Activated CD4-positive, alpha-beta memory T cell treated with anti-CD3 and anti-CD28 coated beads for 36 hours (primary cell): ENCODE data around the gene CTSO. TPM values are rescaled to one million over a fixed set of nuclear protein-coding genes. Genes with fewer than 3 reads are reported as not detected.

Experiments
- CTCF ChIA-PET: fragments of 350-600 bp; sonication (Branson Sonifier 250); formaldehyde crosslinking; loops from one replicate; lab custom pipeline; 2021; ENCODE audit warnings: antibody characterized with exemption, inconsistent platforms; lab: Charles Lee
- POLR2A ChIA-PET: fragments of 350-600 bp; sonication (Branson Sonifier 250); formaldehyde crosslinking; loops from one replicate; lab custom pipeline; 2021; ENCODE audit warnings: antibody characterized with exemption; lab: Charles Lee
- DNase-seq: peaks from one replicate; pipeline ENCODE4 v3.0.0-alpha.2; 2020
- H3K27ac Mint-ChIP-seq: one replicate; pipeline ENCODE4 v1.8.0; 2021; ENCODE audit warnings: mixed read lengths
- H3K27me3 Mint-ChIP-seq: one replicate; pipeline ENCODE4 v1.8.0; 2021; ENCODE audit warnings: mixed read lengths
- H3K36me3 Mint-ChIP-seq: one replicate; pipeline ENCODE4 v1.8.0; 2021; ENCODE audit warnings: mixed read lengths
- H3K4me1 Mint-ChIP-seq: one replicate; pipeline ENCODE4 v1.8.0; 2021; ENCODE audit warnings: low read depth, mixed read lengths
- H3K4me3 Mint-ChIP-seq: one replicate; pipeline ENCODE4 v1.8.0; 2021; ENCODE audit warnings: mild to moderate bottlenecking, mixed read lengths
- H3K9me3 Mint-ChIP-seq: one replicate; pipeline ENCODE4 v1.8.0; 2021; ENCODE audit warnings: mixed read lengths
- intact Hi-C: fragments of 100-400 bp; cut with micrococcal nuclease; formaldehyde crosslinking; loops from one replicate; pipeline ENCODE4 v1.15.1; 2023
- total RNA-seq, 2 experiments: library from RNA; stranded (reverse); gene quantifications; one replicate each; pipeline ENCODE4 v1.2.3, GENCODE V29; 2021

CTSO gene
- total RNA-seq, 2 experiments from 2014 or later = 2.5 to 2.6 TPM

GRCh38 chr4:155972098-155972497 lies 18.4 kb upstream of the CTSO start:
- POLR2A ChIA-PET = no interaction called here

GRCh38 chr4:155966731-155967395 lies 13.2 kb upstream of the CTSO start:
- no peak overlapping the region for H3K27ac Mint-ChIP-seq
- H3K36me3 Mint-ChIP-seq = no peaks in the 10 kb centered on the region
- H3K9me3 Mint-ChIP-seq = peaks cover 4% of the 10 kb centered on the region

More at GRCh38 chr4:155972098-155972497, 18.4 kb upstream of the CTSO start:
- intact Hi-C loops = no loop called here
- CTCF ChIA-PET = interaction anchor here (0.6 kb wide), 1 partner anchor 481 kb away, joined by 3 read pairs; no protein-coding TSS in a partner anchor
- H3K27ac Mint-ChIP-seq = no peak overlapping the region
- no peaks in the 10 kb centered on the region for H3K4me1 Mint-ChIP-seq
- H3K9me3 Mint-ChIP-seq = peaks cover 4% of the 10 kb centered on the region
- H3K36me3 Mint-ChIP-seq = no peaks in the 10 kb centered on the region
- H3K4me3 Mint-ChIP-seq = no peak overlapping the region
- peaks cover 3% of the 10 kb centered on the region for H3K27me3 Mint-ChIP-seq
- no peak for DNase-seq

GRCh38 chr4:155966171-155966570 lies 12.5 kb upstream of the CTSO start:
- POLR2A ChIA-PET = no interaction called here
- Mint-ChIP-seq H3K4me3 (no peak overlapping the region), H3K4me1 (peaks cover 9% of the 10 kb centered on the region), H3K9me3 (peaks cover 4% of the 10 kb centered on the region), H3K36me3 (no peaks in the 10 kb centered on the region), H3K27me3 (peaks cover 1% of the 10 kb centered on the region), H3K27ac (no peak overlapping the region)
- intact Hi-C loops = no loop called here
- CTCF ChIA-PET = interaction anchor here (1.0 kb wide), 2 partner anchors 11 to 13 kb away, joined by 3 read pairs; partner anchors contain the start of gene CTSO
- no peak for DNase-seq

More at GRCh38 chr4:155966731-155967395, 13.2 kb upstream of the CTSO start:
- DNase-seq = no peak
- Mint-ChIP-seq H3K4me1 (peaks cover 9% of the 10 kb centered on the region), H3K4me3 (no peak overlapping the region), H3K27me3 (peaks cover 3% of the 10 kb centered on the region)
- CTCF ChIA-PET = interaction anchor here (1.0 kb wide), 1 partner anchor 11 kb away, joined by 3 read pairs; no protein-coding TSS in a partner anchor
- POLR2A ChIA-PET = no interaction called here
- intact Hi-C loops = no loop called here

DNA sequence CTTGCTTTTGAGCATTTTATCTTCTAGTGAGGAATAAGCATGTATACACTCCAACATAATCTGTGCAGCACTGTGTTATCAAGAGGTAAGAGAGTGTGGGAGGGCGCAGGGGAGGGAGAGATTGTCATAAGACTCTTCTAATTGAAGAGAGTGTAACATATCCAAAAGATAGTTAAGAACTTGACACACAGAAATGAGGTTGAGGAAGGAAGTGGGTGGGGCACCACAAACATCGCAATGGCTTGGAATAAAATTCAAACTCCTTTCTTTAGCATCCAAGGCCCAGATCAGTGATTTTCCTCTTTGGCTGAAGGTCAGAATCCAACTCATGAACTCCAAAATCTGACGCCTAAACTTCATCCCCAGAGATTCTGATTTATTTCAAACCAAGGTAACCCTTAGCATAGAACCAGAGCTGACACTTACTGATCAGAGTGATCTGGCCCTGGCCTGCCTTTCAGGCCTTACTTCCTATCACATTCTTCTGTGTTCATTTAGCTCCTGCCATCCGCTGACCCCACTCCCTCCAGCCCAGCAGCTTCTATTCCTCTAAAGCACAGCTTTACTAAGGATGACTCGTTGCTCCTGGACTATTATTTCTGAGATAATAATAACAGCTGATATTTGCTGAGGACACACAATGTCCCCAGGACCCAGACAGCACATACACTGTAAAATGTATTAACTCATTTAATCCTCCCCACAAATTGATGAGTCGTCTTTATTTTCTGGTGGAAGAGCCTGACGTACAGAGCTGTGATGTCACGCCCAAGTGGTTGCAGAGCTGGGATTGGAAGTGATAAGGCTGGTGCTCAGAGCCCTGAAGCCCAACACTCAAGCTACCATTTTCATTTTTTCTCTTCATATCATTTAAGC lies 10.6 kb upstream of the CTSO start:
- intact Hi-C loops = no loop called here
- ChIA-PET CTCF (interaction anchor here (0.9 kb wide), 1 partner anchor 11 kb away, joined by 3 read pairs; no protein-coding TSS in a partner anchor), POLR2A (no interaction called here)
- Mint-ChIP-seq H3K4me3 (no peak overlapping the region), H3K27me3 (peaks cover 5% of the 10 kb centered on the region), H3K27ac (no peak overlapping the region), H3K9me3 (peaks cover 4% of the 10 kb centered on the region), H3K36me3 (no peaks in the 10 kb centered on the region), H3K4me1 (peaks cover 9% of the 10 kb centered on the region)
- DNase-seq = no peak

DNA sequence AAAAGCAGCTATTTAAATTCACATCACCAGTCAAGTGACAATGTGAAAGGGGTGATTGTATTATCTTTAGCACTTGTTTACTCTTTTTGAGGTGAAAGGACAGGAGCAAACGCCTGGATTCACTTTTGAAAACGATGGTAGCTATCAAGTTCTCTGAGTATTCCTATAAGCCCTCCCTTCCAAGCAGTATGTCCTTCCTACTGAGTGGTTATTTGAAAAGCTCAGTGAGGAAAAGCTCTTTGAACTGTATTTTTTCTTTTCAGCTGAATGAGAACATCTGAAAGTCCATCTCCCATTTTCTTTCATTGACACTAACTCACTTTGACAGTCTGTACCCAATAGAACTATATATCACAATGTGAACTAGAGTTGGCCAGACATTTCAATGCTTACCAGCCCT lies 9.1 kb upstream of the CTSO start:
- intact Hi-C loops = no loop called here
- Mint-ChIP-seq H3K36me3 (no peaks in the 10 kb centered on the region), H3K4me1 (peaks cover 9% of the 10 kb centered on the region), H3K9me3 (no peaks in the 10 kb centered on the region), H3K27ac (no peak overlapping the region), H3K27me3 (peaks cover 10% of the 10 kb centered on the region), H3K4me3 (no peak overlapping the region)
- POLR2A ChIA-PET = no interaction called here
- DNase-seq = no peak
- CTCF ChIA-PET = interaction anchor here (0.8 kb wide), 1 partner anchor 9 kb away, joined by 4 read pairs; the partner anchor contains the start of gene CTSO

GRCh38 chr4:155961575-155961974 lies 7.9 kb upstream of the CTSO start:
- H3K27me3 Mint-ChIP-seq = peaks cover 13% of the 10 kb centered on the region
- no peaks in the 10 kb centered on the region for H3K36me3 Mint-ChIP-seq
- no peak overlapping the region for H3K4me3 Mint-ChIP-seq
- no peak overlapping the region for H3K27ac Mint-ChIP-seq
- peaks cover 9% of the 10 kb centered on the region for H3K4me1 Mint-ChIP-seq
- POLR2A ChIA-PET = no interaction called here
- no peak for DNase-seq
- CTCF ChIA-PET = no interaction called here
- H3K9me3 Mint-ChIP-seq = no peaks in the 10 kb centered on the region
- intact Hi-C loops = no loop called here

DNA sequence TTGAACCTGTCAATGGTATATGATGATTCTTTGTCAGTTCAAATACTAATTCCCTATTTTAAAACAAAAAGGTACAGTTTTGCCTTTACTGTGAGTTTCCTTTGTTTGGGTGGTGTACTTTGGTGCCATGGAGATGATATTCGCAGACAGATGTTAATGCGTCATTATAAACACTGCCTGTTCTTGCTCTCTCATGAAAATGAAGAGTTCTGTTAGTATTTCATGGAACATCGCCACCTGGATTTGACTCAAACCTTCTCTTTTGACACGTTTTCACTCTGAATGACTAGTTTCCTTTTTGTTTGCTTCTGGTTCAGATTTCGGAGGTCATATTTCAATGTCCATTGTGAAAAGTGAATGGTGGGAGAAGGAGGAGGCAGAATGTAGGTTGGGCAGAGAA lies 6.9 kb upstream of the CTSO start:
- no peak overlapping the region for H3K4me3 Mint-ChIP-seq
- POLR2A ChIA-PET = no interaction called here

GRCh38 chr4:155959417-155959816 lies 5.8 kb upstream of the CTSO start:
- H3K36me3 Mint-ChIP-seq = no peaks in the 10 kb centered on the region
- H3K27me3 Mint-ChIP-seq = peaks cover 13% of the 10 kb centered on the region
- no peak overlapping the region for H3K4me3 Mint-ChIP-seq
- intact Hi-C loops = no loop called here
- no peaks in the 10 kb centered on the region for H3K9me3 Mint-ChIP-seq
- H3K4me1 Mint-ChIP-seq = peaks cover 8% of the 10 kb centered on the region
- ChIA-PET CTCF (no interaction called here), POLR2A (no interaction called here)
- no peak for DNase-seq
- H3K27ac Mint-ChIP-seq = no peak overlapping the region

More for the DNA sequence above, 6.9 kb upstream of the CTSO start:
- H3K27ac Mint-ChIP-seq = no peak overlapping the region
- H3K9me3 Mint-ChIP-seq = no peaks in the 10 kb centered on the region
- intact Hi-C loops = no loop called here
- H3K4me1 Mint-ChIP-seq = peaks cover 9% of the 10 kb centered on the region
- CTCF ChIA-PET = no interaction called here
- DNase-seq = no peak
- no peaks in the 10 kb centered on the region for H3K36me3 Mint-ChIP-seq
- peaks cover 13% of the 10 kb centered on the region for H3K27me3 Mint-ChIP-seq

- peaks cover 13% of the 10 kb centered on the region for H3K27me3 Mint-ChIP-seq
- intact Hi-C loops = no loop called here
- H3K36me3 Mint-ChIP-seq = no peaks in the 10 kb centered on the region
- DNase-seq = no peak
- peaks cover 14% of the 10 kb centered on the region for H3K4me1 Mint-ChIP-seq
- ChIA-PET POLR2A (no interaction called here), CTCF (no interaction called here)
- no peak overlapping the region for H3K4me3 Mint-ChIP-seq
- no peaks in the 10 kb centered on the region for H3K9me3 Mint-ChIP-seq
- no peak overlapping the region for H3K27ac Mint-ChIP-seq
Measured at GRCh38 chr4:155956461-155956860, 2.8 kb upstream of the CTSO start.

GRCh38 chr4:155954939-155955338 lies 1.3 kb upstream of the CTSO start:
- ChIA-PET CTCF (no interaction called here), POLR2A (no interaction called here)
- Mint-ChIP-seq H3K4me1 (peaks cover 14% of the 10 kb centered on the region), H3K27me3 (peaks cover 13% of the 10 kb centered on the region), H3K9me3 (no peaks in the 10 kb centered on the region), H3K36me3 (no peaks in the 10 kb centered on the region), H3K27ac (no peak overlapping the region), H3K4me3 (no peak overlapping the region)
- intact Hi-C loops = loop anchor here (5.0 kb wide), 1 partner anchor 513 kb away; no protein-coding TSS in a partner anchor
- no peak for DNase-seq

GRCh38 chr4:155954118-155954685 lies 536 bp upstream of the CTSO start:
- ChIA-PET CTCF (interaction anchor here (0.6 to 2.6 kb wide), 8 partner anchors 10 to 1406 kb away, joined by 3 to 32 read pairs (median 6); partner anchors contain the start of gene PLRG1), POLR2A (no interaction called here)
- Mint-ChIP-seq H3K27me3 (peaks cover 8% of the 10 kb centered on the region), H3K4me3 (peak overlapping the region; percentile 93), H3K36me3 (no peaks in the 10 kb centered on the region), H3K9me3 (no peaks in the 10 kb centered on the region), H3K27ac (peak overlapping the region; percentile 92), H3K4me1 (peaks cover 14% of the 10 kb centered on the region)
- intact Hi-C loops = loop anchor here (5.0 kb wide), 1 partner anchor 512 kb away; no protein-coding TSS in a partner anchor
- no peak for DNase-seq
